ENCODE measurements around the gene NTSR1. TPM values are rescaled to one million over a fixed set of nuclear protein-coding genes. Genes with fewer than 3 reads are reported as not detected.

The NTSR1 gene
- total and polyA plus RNA-seq, 2 of the 13 experiments (the other 11 are each of a cell fraction or from before 2014, with no cell fraction given): 0.09 to 0.12 TPM

- Histone ChIP-seq H3K4me1 (ENCODE audit: insufficient read depth, low read length) (no peaks in the 10 kb centered on the region), H3K9ac (ENCODE audit: insufficient read depth, low read depth, low read length) (no peak overlapping the region), H3K27me3 (ENCODE audit: control insufficient read depth in 1 of 2, insufficient read depth in 2 of 2, low read length in 2 of 2) (peaks cover 61 to 98% of the 10 kb centered on the region in 2 experiments), H3K36me3 (replicated peaks in 1 of 2; ENCODE audit: control insufficient read depth in 1 of 2, insufficient read depth in 2 of 2, low read length in 2 of 2) (no peaks in the 10 kb centered on the region), H3K9me3 (ENCODE audit: low read length) (no peaks in the 10 kb centered on the region), H3K4me3 (replicated peaks in 1 of 3; ENCODE audit: insufficient read depth in 1 of 3, low read depth in 2 of 3, low read length in 3 of 3) (no peak overlapping the region), H4K20me1 (ENCODE audit: insufficient read depth, low read length) (peaks cover 3% of the 10 kb centered on the region; the same call in 1 of the 2 replicates), H3K4me2 (ENCODE audit: low read depth, low read length) (no peak overlapping the region), H3K79me2 (ENCODE audit: insufficient read depth, low read length) (no peaks in the 10 kb centered on the region), H3K27ac (ENCODE audit: extremely low read length, insufficient read depth, low read length) (no peak overlapping the region), H2AFZ (ENCODE audit: low read length) (no peak overlapping the region)
- ChIA-PET CTCF (ENCODE audit: low intra/inter-chr PET ratio, low total read pairs) (no interaction called here), POLR2A (no interaction called here)
- TF ChIP-seq CHCHD3 (CRISPR knock-in tag; IDR thresholded peaks at IDR 0.05) (peak; percentile 42; the same call in 1 of the 2 replicates), TRIM22 (IDR thresholded peaks at IDR 0.05) (no peak), FOXO1 (CRISPR knock-in tag; IDR thresholded peaks at IDR 0.05) (no peak), ELF1 (CRISPR knock-in tag; IDR thresholded peaks at IDR 0.05) (no peak), FIP1L1 (IDR thresholded peaks at IDR 0.05; ENCODE audit: borderline replicate concordance, insufficient read depth, low read depth, low read length) (no peak)
- in situ Hi-C loops (cut with HindIII; ENCODE audit: extremely low pct_ligation_motif_present, low pct_unique_long_range_greater_than_20kb): loop anchor here (10.0 kb wide), 1 partner anchor 85 kb away; no protein-coding TSS in a partner anchor
- no peak; the same call in 2 of the 3 replicates for ATAC-seq
- no peak for DNase-seq (ENCODE audit: low spot score)
- no peak for FAIRE-seq
- intact Hi-C loops (cut with micrococcal nuclease; ENCODE audit: unreplicated experiment): no loop called here
- no TSS peak for BruUV-seq (replicated peaks)
- WGBS (ENCODE audit: low lambda C conversion rate): 25% methylated on average over 11 of the region's 16 CpGs
Measured at GRCh38 chr20:62769346-62770071, 60.9 kb downstream of the NTSR1 start.
